Effector CD4-positive, alpha-beta T cell (primary cell): ENCODE results near the gene UCK2.

Source experiments
- DNase-seq: peaks from one replicate; pipeline ENCODE4 v3.0.0-alpha.2; 2020

The UCK2 gene

GRCh38 chr1:165856606-165857005 is 29.2 kb downstream of the UCK2 start:
- DNase-seq, result no peak

GRCh38 chr1:165857046-165857801 is 29.8 kb downstream of the UCK2 start:
- no peak for DNase-seq

DNA sequence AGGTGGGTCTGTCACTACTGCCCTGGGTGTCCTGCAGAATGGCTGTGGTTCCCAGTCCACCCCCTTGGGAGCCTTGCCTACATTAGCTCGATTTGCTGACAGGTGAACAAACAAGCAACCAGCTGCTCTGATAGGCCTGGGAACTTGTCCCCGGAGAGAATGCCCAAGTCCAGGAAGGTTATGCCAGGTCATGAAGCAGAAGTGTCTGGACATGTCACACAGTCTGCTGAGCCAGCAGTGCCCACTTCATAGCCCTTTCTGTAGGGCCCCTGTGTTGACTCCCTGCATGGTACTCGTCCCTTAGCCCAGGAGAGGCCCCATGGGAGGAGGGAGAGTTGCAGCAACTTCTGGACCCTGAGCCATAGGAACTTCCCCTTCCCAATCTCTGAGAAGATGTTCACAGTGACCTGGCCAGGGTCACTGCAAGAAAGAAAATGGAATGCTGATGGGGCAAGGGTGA is 31.0 kb downstream of the UCK2 start:
- no peak for DNase-seq

- DNase-seq, result no peak
Measured at GRCh38 chr1:165858967-165859845, 31.8 kb downstream of the UCK2 start.

DNA sequence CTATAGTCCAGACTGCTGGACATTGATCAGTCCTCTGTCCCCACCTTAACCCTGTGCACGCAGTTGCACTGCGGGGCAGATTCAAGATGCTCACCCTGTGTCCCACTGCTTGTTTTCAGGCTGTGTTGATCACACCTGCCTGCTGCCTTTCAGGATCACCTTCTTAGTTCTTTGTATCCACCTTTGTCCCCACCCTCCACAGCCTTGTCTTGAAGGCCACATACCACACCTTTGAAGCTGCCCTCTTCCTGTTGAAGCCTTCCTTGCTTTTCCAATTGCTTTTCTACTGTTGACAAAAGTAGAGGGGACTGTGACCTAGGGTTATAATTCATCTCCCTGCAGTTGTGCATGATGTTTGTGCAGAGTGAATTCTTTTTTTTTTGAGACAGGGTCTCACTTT is 32.7 kb downstream of the UCK2 start:
- DNase-seq, result no peak

DNA sequence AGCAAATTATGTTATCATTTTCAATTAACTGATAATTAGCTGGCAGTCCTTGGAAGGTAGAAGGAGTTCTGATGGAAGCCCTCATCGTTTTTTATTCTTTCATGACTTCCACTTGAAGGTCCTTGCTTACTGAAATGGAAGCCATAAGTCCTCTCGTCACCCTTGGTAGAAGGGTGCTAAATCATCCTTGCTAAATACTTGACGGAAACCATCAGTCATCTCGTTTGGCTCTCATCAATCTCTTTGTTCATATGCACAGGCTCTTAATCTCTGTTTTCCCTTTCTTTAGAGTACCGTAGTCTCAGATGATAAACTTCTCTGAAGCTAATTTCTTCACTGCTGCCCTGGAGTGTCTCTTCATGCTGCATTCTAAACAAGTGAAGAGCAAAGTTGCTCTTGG is 34.5 kb downstream of the UCK2 start:
- DNase-seq, result no peak

DNA sequence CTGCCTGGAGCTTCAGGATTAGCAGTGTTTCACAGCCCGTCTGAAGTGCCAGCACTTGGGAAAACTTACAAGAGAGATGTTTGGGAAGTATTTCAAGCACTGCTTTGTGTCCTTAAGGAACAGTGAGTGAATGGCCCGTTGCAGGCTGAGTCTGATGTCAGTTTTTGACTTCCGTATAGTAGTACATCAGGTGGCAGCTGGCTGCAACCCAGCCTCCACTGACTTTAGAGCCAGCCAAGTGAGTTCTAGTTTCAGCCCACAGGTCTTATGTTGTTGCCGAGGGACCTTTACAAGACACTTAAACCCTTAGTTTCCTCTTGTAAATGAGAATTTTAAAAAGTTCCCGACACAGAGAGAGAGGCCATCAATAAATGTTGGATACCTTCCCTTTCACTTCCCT is 35.0 kb downstream of the UCK2 start:
- no peak for DNase-seq

- no peak for DNase-seq
Measured at GRCh38 chr1:165863346-165863745, 35.9 kb downstream of the UCK2 start.

DNA sequence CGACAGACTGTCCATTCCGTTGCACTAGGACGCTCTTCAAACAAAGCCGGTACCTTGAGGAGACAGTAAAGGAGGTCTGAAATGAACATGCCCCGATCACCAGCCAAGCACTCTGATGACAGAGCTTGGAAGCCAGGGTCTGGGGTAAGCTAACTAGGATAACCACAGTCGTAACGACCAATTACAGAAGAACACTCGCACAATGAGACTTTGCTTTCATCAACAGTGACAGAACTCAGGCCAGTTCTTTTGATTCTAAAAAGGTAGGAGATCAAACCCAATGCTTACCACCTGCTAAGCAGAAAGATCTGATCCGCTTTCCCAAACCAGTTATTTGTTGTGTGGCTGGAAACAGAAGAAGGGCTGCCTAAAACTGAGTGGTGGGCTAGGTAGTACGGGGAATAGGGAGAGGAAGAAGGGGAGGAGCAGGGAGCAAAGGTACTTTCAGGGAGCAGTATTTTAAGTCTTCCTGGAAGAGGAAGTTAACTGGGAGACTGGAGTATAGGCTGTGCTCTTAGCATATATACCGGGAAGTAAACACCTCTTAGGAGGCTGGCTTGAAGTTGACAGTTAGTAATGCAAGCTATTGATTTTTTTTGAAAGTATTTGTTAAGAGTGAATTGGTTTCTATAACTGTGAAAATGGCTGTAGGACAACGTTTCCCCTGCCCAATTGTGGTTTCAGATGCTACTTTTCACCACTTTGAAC is 38.4 kb downstream of the UCK2 start:
- DNase-seq, result no peak

DNA sequence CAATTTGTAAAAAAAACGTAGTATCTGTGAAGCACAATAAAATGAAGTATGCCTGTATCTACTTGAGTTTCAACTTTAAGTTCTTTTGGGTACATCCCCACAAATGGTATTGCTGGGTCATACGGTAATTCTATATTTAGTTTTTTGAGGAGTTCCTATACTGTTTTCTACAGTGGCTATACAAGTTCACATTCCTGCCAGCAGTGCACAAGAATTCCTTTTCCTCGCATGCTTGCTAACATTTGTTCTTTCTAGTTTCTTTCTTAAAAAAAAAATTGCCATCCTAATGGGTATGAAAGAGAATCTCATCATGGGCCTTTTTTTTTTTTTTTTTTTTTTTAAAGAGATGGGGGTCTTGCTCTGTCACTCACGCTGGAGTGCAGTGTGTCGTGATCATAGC is 41.9 kb downstream of the UCK2 start:
- DNase-seq, result no peak

DNA sequence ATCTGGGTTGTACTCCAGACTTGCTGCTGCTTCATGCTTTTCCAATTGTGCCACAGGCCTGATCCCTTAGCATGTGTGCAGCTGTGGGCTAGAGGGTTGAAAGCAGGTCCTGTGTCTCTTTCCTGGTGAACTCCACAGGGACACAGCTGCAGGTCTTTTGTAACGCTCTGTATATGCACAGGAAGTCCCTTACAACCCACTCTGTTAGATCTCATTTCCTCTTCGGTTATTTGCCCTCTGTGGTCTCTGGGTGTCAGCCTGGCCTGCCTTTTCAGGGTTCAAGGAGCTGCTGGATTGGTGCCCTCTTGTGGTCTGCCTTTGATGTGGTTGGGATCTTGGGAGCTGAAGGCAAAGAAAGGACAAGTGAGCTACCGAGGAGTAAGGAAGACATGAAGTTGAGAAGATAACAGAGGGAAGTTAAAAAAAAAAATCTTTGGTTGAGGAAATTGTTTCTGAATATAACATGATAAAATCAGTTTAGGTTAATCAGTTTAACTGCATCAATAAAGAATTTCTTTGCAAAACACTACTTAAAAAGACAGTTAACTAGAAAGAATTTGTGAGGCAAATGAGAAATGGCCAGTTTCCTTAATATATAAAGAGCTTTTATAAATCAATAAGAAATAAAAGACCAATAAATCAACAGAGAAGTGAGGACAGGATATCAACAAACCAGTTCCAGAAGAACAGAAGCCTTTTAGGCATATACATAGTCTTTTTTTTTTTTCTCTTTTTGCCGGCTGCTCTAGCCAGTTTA is 44.1 kb downstream of the UCK2 start:
- DNase-seq, result peak; percentile 10

DNA sequence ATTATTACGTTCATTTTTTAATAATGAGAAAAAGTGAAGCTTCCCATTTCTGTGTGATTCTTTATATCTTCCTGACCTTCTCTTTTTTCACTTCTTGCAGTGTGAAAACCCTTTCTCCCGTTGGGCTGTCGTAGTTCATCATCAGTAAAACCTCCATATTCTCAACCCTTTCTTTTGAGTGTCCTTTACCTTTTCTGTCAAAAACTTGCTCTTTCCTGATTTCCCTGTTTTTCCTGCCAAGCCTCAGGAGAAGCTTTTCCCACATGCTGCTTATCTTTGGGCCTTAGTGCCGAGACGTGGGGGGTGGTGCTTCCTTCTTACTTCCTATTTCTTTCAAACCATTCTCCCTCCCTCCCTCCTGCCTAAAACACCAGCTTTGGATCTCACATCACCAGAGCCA is 46.1 kb downstream of the UCK2 start:
- DNase-seq, result no peak

DNA sequence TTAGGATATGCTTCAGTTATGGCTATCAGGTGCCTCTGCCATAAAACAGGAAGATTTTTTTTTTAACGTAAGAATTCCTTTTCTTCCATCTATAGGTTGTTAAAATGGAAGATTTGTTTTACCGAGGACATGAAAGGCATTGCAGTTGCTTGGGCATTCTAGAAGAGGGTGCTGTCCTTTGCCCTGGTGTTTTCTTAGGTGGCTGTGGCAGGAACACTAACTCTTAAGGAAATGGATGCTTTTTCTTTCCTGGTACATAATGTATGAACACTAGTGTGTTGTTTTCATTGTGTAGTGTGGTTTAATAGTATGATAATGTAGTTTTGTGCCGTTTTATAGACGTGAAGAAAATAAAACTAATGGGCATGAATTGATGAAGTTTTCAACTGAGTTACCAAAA is 47.2 kb downstream of the UCK2 start:
- no peak for DNase-seq

DNA sequence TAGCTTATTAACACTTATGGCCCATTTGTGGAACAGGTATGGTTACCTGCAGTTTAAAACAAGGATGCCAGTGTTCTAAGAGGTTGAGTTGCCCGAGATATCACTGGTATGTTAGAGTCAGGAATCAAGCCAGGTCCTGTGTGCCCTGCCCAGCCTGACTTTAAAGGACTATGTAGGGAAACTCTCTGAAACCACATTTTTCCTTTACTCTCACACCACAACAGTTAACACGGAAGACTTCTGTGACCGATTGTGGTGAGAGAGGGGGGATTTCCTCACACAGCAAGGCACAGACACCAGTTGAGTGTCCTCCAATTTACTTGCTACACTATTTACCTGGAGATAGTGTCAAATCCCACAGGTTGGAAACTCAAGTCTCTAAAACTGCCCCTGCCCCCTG is 47.8 kb downstream of the UCK2 start:
- no peak for DNase-seq

- no peak for DNase-seq
Measured at GRCh38 chr1:165875604-165876003, 48.2 kb downstream of the UCK2 start.

DNA sequence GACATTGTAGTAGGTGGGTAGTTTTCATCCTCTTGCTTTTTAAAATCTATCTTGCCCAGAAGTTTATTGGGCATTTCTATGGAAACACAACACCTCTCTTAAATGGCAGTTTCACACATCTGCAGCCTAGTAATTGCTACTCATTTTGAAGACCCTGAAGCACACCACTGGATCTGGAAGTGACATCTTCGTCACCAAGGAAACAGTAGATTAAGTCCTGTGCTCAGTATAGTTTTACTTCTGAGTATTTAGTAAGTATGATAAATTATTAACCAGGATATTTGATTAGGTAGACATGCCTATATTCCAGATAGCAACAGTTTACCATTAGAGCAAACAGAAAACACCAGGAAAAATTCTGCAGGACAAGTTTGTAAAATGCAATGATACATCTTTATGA is 48.7 kb downstream of the UCK2 start:
- DNase-seq, result no peak

GRCh38 chr1:165877411-165877810 is 50.0 kb downstream of the UCK2 start:
- no peak for DNase-seq

DNA sequence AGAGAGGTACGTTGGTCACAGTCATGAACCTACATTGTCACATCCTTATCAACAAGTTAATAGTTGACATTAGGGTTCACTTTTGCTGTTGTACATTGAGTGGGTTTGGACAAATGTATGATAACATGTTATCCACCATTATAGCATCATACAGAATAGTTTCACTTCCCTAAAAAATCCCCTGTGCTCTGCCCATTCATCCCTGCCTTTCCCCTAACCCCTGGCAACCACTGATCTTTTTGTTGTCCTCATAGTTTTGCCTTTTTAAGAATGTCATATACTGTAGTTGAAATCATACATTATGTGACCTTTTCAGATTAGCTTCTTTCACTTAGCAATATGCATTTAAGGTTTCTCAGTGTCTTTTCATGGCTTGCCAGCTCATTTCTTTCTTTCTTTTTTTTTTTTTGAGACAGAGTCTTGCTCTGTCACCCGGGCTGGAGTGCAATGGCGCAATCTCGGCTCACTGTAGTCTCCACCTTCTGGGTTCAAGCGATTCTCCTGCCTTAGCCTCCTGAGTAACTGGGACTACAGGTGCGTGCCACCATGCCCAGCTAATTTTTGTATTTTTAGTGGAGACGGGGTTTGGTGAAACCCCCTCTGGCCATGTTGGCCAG is 50.6 kb downstream of the UCK2 start:
- no peak for DNase-seq

- no peak for DNase-seq
Measured at GRCh38 chr1:165879946-165880345, 52.5 kb downstream of the UCK2 start.

- no peak for DNase-seq
Measured at GRCh38 chr1:165880993-165881392, 53.6 kb downstream of the UCK2 start.

- DNase-seq, result no peak
Measured at GRCh38 chr1:165882168-165882837, 54.9 kb downstream of the UCK2 start.

GRCh38 chr1:165883056-165883455 is 55.6 kb downstream of the UCK2 start:
- DNase-seq, result no peak
